Upper lobe of right lung (tissue), 1 donor: Measurements from ENCODE around the gene DLEU7. TPM values are rescaled to one million over a fixed set of nuclear protein-coding genes. Genes with fewer than 3 reads are reported as not detected.

Experiments
- ATAC-seq: fragments of 200-7000 bp; cut with Tn5 transposase; one replicate; pipeline ENCODE4 v1.9.1; 2020; ENCODE audit warnings: mild to moderate bottlenecking, moderate library complexity
- DNase-seq: peaks from one replicate; pipeline ENCODE4 v3.0.0-alpha.2; 2020
- H3K27ac ChIP-seq: fragments of 200-600 bp; one replicate; pipeline ENCODE4 v1.8.0; 2022
- H3K27me3 ChIP-seq: fragments of 200-600 bp; one replicate; pipeline ENCODE4 v1.8.0; 2022; ENCODE audit warnings: mild to moderate bottlenecking
- H3K36me3 ChIP-seq: fragments of 200-600 bp; one replicate; pipeline ENCODE4 v1.8.0; 2022
- H3K4me1 ChIP-seq: fragments of 200-600 bp; one replicate; pipeline ENCODE4 v1.8.0; 2022
- H3K4me3 ChIP-seq: fragments of 200-600 bp; one replicate; pipeline ENCODE4 v1.8.0; 2022; ENCODE audit warnings: mild to moderate bottlenecking
- H3K9me3 ChIP-seq: fragments of 200-600 bp; one replicate; pipeline ENCODE4 v1.8.0; 2022
- CTCF ChIP-seq: fragments of 200-600 bp; IDR thresholded peaks from one replicate; pipeline ENCODE4 v1.8.0; 2022; ENCODE audit warnings: antibody characterized with exemption
- intact Hi-C: fragments of 100-400 bp; cut with DNase I; formaldehyde crosslinking; loops from one replicate; pipeline ENCODE4 v1.11.0; 2022
- total RNA-seq: library from RNA; stranded (reverse); fragmentation: NEBNext Ultra II Directional; extraction: Animal tissue kit (Norgen Biotek cat#: 25700); gene quantifications from one replicate; pipeline ENCODE4 v1.2.1, GENCODE V29; 2021
- donor health status: DM: no; HTN: yes; CAD: no; lungs with severe emphysema.

The DLEU7 gene
- total RNA-seq, 1 donor from 2014 or later = 1.6 TPM

GRCh38 chr13:50873467-50873866 is 30.0 kb upstream of the DLEU7 start:
- no peak for TF ChIP-seq CTCF
- Histone ChIP-seq H3K27me3 (no peaks in the 10 kb centered on the region), H3K4me1 (no peaks in the 10 kb centered on the region), H3K36me3 (no peaks in the 10 kb centered on the region), H3K9me3 (no peaks in the 10 kb centered on the region), H3K4me3 (no peak overlapping the region), H3K27ac (no peak overlapping the region)
- no peak for ATAC-seq
- intact Hi-C loops = no loop called here
- DNase-seq = no peak

GRCh38 chr13:50871405-50871804 is 27.9 kb upstream of the DLEU7 start:
- H3K4me1 ChIP-seq = no peaks in the 10 kb centered on the region
- no peak overlapping the region for H3K27ac ChIP-seq
- H3K27me3 ChIP-seq = no peaks in the 10 kb centered on the region
- ATAC-seq (no peak), DNase-seq (no peak)
- TF ChIP-seq CTCF = no peak
- no peak overlapping the region for H3K4me3 ChIP-seq
- intact Hi-C loops = no loop called here
- no peaks in the 10 kb centered on the region for H3K36me3 ChIP-seq
- no peaks in the 10 kb centered on the region for H3K9me3 ChIP-seq

- intact Hi-C loops = no loop called here
- DNase-seq (no peak), ATAC-seq (no peak)
- Histone ChIP-seq H3K36me3 (no peaks in the 10 kb centered on the region), H3K27ac (no peak overlapping the region), H3K27me3 (no peaks in the 10 kb centered on the region), H3K9me3 (no peaks in the 10 kb centered on the region), H3K4me1 (no peaks in the 10 kb centered on the region), H3K4me3 (no peak overlapping the region)
- no peak for TF ChIP-seq CTCF
Observed at GRCh38 chr13:50867637-50867945, 24.1 kb upstream of the DLEU7 start.

GRCh38 chr13:50866817-50867636 is 23.5 kb upstream of the DLEU7 start:
- no peaks in the 10 kb centered on the region for H3K27me3 ChIP-seq
- intact Hi-C loops = no loop called here
- no peak overlapping the region for H3K27ac ChIP-seq
- H3K36me3 ChIP-seq = no peaks in the 10 kb centered on the region
- H3K4me3 ChIP-seq = no peak overlapping the region
- ATAC-seq = no peak
- DNase-seq = no peak
- no peaks in the 10 kb centered on the region for H3K4me1 ChIP-seq
- no peak for TF ChIP-seq CTCF
- H3K9me3 ChIP-seq = no peaks in the 10 kb centered on the region

GRCh38 chr13:50864492-50864891 is 21.0 kb upstream of the DLEU7 start:
- no peak overlapping the region for H3K27ac ChIP-seq
- H3K4me3 ChIP-seq = no peak overlapping the region
- DNase-seq (no peak), ATAC-seq (no peak)
- H3K9me3 ChIP-seq = no peaks in the 10 kb centered on the region
- no peak for TF ChIP-seq CTCF
- H3K27me3 ChIP-seq = no peaks in the 10 kb centered on the region
- H3K36me3 ChIP-seq = no peaks in the 10 kb centered on the region
- no peaks in the 10 kb centered on the region for H3K4me1 ChIP-seq
- intact Hi-C loops = no loop called here

- no peak overlapping the region for H3K4me3 ChIP-seq
- H3K27ac ChIP-seq = no peak overlapping the region
- no peaks in the 10 kb centered on the region for H3K27me3 ChIP-seq
- peaks cover 11% of the 10 kb centered on the region for H3K9me3 ChIP-seq
- DNase-seq (no peak), ATAC-seq (no peak)
- intact Hi-C loops = no loop called here
- H3K4me1 ChIP-seq = no peaks in the 10 kb centered on the region
- TF ChIP-seq CTCF = no peak
- H3K36me3 ChIP-seq = no peaks in the 10 kb centered on the region
Observed at GRCh38 chr13:50855681-50856080, 12.2 kb upstream of the DLEU7 start.
